ENCODE data around the gene SRD5A2. TPM values are rescaled to one million over a fixed set of nuclear protein-coding genes. Genes with fewer than 3 reads are reported as not detected.

The SRD5A2 gene
- total and polyA plus RNA-seq, 2 of the 4 experiments (the other 2 are of a cell fraction), result not detected

DNA sequence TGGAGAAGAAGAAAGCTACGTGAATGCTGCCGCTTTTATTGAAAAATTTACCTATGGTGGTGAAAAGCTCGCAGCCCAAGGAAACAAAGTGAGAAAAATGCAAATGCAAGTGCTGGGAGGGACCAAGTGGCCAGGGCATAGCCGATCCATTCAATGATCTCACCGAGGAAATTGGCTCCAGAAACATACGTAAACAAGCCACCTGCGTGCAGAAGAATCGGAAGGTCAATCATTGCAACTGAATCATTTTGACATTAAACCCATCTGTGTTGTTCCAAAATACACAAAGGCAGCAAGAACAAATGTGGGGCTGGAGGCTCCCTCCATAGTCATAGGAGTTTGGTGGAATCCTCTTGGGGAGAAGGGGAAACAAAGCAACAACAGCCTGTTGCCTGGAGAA is 51.5 kb downstream of the SRD5A2 start:
- H3K23ac ChIP-seq (ENCODE audit: low read depth, low read length), result no peak overlapping the region
- no peak overlapping the region for H3K56ac ChIP-seq (ENCODE audit: extremely low read depth, insufficient read depth, low read length)
- no peak overlapping the region for H3K14ac ChIP-seq (replicated peaks; ENCODE audit: low read depth, low read length)
- no peak overlapping the region for H2BK20ac ChIP-seq (ENCODE audit: low read depth, low read length)
- intact Hi-C loops (cut with micrococcal nuclease), result no loop called here
- no TSS peak for BruUV-seq (replicated peaks)
- no peak overlapping the region for H2AK5ac ChIP-seq (ENCODE audit: low read depth, low read length)
- no peak overlapping the region for H3K4ac ChIP-seq (ENCODE audit: low read depth, low read length)
- H3K27me3 ChIP-seq (ENCODE audit: control insufficient read depth, insufficient read depth, low read length), result peaks cover 10% of the 10 kb centered on the region
- H3K4me2 ChIP-seq (ENCODE audit: low read depth, low read length), result no peak overlapping the region
- no peak for TF ChIP-seq RFX5 (IDR thresholded peaks at IDR 0.05; ENCODE audit: low read depth, low read length)
- no peak for TF ChIP-seq POLR2A (IDR thresholded peaks at IDR 0.05; ENCODE audit: low read depth, low read length)
- no peak for TF ChIP-seq BHLHE40 (IDR thresholded peaks at IDR 0.05; ENCODE audit: low read depth, low read length)
- TF ChIP-seq RAD21 (IDR thresholded peaks at IDR 0.05; ENCODE audit: low read length), result no peak
- TF ChIP-seq, protein P1, sequence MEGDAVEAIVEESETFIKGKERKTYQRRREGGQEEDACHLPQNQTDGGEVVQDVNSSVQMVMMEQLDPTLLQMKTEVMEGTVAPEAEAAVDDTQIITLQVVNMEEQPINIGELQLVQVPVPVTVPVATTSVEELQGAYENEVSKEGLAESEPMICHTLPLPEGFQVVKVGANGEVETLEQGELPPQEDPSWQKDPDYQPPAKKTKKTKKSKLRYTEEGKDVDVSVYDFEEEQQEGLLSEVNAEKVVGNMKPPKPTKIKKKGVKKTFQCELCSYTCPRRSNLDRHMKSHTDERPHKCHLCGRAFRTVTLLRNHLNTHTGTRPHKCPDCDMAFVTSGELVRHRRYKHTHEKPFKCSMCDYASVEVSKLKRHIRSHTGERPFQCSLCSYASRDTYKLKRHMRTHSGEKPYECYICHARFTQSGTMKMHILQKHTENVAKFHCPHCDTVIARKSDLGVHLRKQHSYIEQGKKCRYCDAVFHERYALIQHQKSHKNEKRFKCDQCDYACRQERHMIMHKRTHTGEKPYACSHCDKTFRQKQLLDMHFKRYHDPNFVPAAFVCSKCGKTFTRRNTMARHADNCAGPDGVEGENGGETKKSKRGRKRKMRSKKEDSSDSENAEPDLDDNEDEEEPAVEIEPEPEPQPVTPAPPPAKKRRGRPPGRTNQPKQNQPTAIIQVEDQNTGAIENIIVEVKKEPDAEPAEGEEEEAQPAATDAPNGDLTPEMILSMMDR (conservative IDR thresholded peaks at IDR 0.05; ENCODE audit: low read depth, low read length), result no peak
- no peak for TF ChIP-seq NFE2L2 (IDR thresholded peaks at IDR 0.05; ENCODE audit: low read depth, low read length)
- TF ChIP-seq CHD1 (IDR thresholded peaks at IDR 0.05; ENCODE audit: low read depth, low read length), result no peak
- TF ChIP-seq SMC3 (IDR thresholded peaks at IDR 0.05; ENCODE audit: low read depth, low read length), result no peak
- TF ChIP-seq, protein P2, sequence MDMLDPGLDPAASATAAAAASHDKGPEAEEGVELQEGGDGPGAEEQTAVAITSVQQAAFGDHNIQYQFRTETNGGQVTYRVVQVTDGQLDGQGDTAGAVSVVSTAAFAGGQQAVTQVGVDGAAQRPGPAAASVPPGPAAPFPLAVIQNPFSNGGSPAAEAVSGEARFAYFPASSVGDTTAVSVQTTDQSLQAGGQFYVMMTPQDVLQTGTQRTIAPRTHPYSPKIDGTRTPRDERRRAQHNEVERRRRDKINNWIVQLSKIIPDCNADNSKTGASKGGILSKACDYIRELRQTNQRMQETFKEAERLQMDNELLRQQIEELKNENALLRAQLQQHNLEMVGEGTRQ (IDR thresholded peaks at IDR 0.05; ENCODE audit: low read depth, low read length), result no peak
- no peak for TF ChIP-seq CEBPB (IDR thresholded peaks at IDR 0.05; ENCODE audit: low read depth, low read length)
- no peak for TF ChIP-seq MAFK (IDR thresholded peaks at IDR 0.05; ENCODE audit: low read depth, low read length)
- no peak for TF ChIP-seq MXI1 (IDR thresholded peaks at IDR 0.05; ENCODE audit: borderline replicate concordance, low read depth, low read length)
- no peak for TF ChIP-seq MAZ (IDR thresholded peaks at IDR 0.05; ENCODE audit: borderline replicate concordance, low read depth, low read length)
- no peak for TF ChIP-seq RCOR1 (IDR thresholded peaks at IDR 0.05; ENCODE audit: insufficient replicate concordance, low read length)
- TF ChIP-seq FOS (IDR thresholded peaks at IDR 0.05; ENCODE audit: low read depth, low read length), result no peak
- TF ChIP-seq, protein P3, sequence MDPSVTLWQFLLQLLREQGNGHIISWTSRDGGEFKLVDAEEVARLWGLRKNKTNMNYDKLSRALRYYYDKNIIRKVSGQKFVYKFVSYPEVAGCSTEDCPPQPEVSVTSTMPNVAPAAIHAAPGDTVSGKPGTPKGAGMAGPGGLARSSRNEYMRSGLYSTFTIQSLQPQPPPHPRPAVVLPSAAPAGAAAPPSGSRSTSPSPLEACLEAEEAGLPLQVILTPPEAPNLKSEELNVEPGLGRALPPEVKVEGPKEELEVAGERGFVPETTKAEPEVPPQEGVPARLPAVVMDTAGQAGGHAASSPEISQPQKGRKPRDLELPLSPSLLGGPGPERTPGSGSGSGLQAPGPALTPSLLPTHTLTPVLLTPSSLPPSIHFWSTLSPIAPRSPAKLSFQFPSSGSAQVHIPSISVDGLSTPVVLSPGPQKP (IDR thresholded peaks at IDR 0.05; ENCODE audit: borderline replicate concordance, low read depth, low read length), result no peak
- no peak overlapping the region for H2AK9ac ChIP-seq (replicated peaks; ENCODE audit: low read depth, low read length, poor library complexity)
- 80% methylated on average over 1 of the region's 8 CpGs; no CpG with 5 or more reads in 1 of the 2 experiments for WGBS, 2 experiments (ENCODE audit: extremely low coverage in 2 of 2, insufficient read length in 1 of 2)
- no peak overlapping the region for H4K5ac ChIP-seq (ENCODE audit: low read depth, low read length)
- H4K91ac ChIP-seq (ENCODE audit: insufficient read depth, low read depth, low read length), result no peak overlapping the region
- no peak overlapping the region for H2BK120ac ChIP-seq (ENCODE audit: low read depth, low read length)
- ATAC-seq (ENCODE audit: low read depth) (no peak), DNase-seq (no peak)
- H3K27ac ChIP-seq (ENCODE audit: insufficient read depth, low read length), result no peak overlapping the region
- no peaks in the 10 kb centered on the region for H3K79me1 ChIP-seq (ENCODE audit: low read depth in 1 of 2, low read length in 2 of 2)
- no peak overlapping the region for H3K9ac ChIP-seq (ENCODE audit: low read depth, low read length)
- no peaks in the 10 kb centered on the region for H4K20me1 ChIP-seq (ENCODE audit: insufficient read depth, low read length)
- no peak overlapping the region for H3K4me3 ChIP-seq (ENCODE audit: insufficient read depth, low read depth, low read length)
- CTCF ChIA-PET, result no interaction called here
- H2BK5ac ChIP-seq (ENCODE audit: low read depth, low read length, poor library complexity, severe bottlenecking), result no peak overlapping the region
- H2AFZ ChIP-seq (replicated peaks; ENCODE audit: low read length, poor library complexity), result no peak overlapping the region
- POLR2A ChIA-PET (ENCODE audit: unreplicated experiment), result no interaction called here
- no peaks in the 10 kb centered on the region for H3K4me1 ChIP-seq (ENCODE audit: control insufficient read depth, insufficient read depth, low read length)
- no peak overlapping the region for H2BK15ac ChIP-seq (ENCODE audit: low read depth, low read length)
- no peak overlapping the region for H4K8ac ChIP-seq (ENCODE audit: low read depth in 2 of 2, low read length in 2 of 2)
- dilution Hi-C loops (cut with HindIII; ENCODE audit: low sequenced_read_pairs, unreplicated experiment), result no loop called here
- H3K9me3 ChIP-seq (ENCODE audit: control insufficient read depth, insufficient read depth, low read length), result no peaks in the 10 kb centered on the region
- H3K18ac ChIP-seq (ENCODE audit: low read depth, low read length), result no peak overlapping the region
- no peaks in the 10 kb centered on the region for H3K9me1 ChIP-seq (ENCODE audit: insufficient read depth, low read length)
- H3K36me3 ChIP-seq (ENCODE audit: control insufficient read depth, insufficient read depth, low read length), result no peaks in the 10 kb centered on the region
- in situ Hi-C loops (cut with MboI; ENCODE audit: low sequenced_read_pairs), result no loop called here
